CD4-positive, alpha-beta T cell treated with Interleukin-4 for 4 hours (primary cell): ENCODE measurements around the gene CEP131.

ENCODE experiments used
- DNase-seq: peaks from one replicate; pipeline ENCODE4 v3.0.0-alpha.2; 2020

The CEP131 gene

DNA sequence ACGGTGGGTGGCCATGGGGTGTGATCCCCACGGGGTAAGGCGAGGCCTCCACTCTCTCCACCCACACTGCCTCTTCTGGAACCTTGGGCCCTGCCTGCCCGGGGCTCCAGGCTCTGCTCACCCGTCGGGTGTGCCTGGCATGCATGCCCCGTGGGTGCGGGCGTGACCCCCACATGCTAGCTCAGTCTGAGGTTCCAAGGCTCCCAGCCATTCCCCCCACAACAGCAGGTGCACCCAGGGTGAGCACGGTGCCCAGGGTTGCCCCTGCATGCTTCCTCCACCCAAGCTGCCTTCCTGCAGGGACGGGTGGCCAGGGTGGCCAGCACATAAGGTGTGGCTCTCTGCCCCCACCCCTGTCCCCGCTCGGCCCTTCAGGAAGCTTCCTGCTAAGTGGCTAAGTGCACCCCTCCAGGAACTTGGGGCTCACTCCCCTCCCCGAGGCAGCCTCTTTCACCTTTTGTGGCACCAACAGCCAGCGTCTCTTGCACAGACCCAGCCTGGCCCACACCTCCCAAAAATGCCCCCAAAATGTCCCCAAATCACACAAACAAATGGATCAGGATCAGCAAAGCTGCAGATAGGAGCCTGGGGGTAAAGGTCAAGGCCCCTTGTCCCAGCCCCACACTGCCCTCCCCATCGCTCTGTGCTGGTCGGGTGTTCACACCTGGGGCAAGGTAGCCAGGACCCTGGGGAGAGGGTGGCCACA, 78.9 kb downstream of the CEP131 start:
- no peak for DNase-seq

DNA sequence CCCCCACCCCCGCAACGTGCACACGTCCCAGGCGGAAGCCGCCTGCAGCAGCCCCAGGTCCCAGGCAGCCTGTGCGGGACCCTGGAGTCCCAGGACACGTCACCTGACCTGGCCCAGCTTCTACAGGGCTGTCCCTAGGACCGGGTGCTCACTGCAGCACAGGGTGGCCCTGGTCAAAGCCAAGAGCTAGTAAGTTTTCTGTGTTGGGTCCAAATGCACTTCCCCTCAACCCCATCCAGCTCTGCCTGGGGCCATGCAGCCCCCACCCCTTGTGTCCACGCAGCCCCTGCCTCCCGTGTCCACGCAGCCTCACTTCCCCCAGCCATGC, 79.6 kb downstream of the CEP131 start:
- DNase-seq = no peak

DNA sequence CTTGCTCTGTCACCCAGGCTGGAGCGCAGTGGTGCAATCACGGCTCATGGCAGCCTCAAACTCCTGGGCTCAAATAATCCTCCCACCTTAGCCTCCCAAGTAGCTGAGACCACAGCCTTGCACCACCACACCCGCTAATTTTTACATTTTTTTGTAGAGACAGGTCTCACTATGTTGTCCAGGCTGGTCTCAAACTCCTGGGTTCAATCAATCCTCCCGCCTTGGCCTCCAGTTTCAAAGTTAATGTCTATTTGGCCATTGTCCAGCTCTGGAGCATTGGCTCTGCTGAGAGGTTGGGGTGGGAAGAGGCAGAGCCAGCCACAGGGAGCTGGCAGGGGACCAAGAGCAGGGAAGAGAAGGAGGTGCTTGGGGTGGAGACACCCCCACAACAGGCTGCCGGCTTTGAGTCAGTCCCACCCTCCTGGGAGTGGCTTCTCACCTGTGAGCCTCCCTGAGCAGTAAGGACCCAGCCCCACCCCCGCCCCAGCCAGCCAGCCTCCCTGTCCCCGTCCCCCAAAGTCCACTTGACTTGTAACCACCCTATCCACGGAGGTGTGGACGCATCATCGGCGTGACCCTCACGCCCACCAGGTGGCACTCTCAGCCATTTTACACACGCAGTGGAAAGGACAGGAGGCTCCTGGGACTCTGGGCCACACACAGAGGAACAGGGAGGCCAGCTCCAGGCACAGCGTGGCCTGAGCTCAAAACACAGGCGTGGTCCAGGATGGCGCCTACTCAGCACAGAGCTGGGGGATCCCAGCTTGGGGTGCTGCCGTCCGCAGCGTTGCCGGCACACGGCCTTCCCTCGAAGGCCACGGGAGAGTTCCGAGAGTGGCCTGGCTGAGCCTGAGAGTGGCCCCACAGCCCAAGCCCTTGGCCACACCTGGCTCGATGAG, 80.2 kb downstream of the CEP131 start:
- peak; percentile 52 for DNase-seq

DNA sequence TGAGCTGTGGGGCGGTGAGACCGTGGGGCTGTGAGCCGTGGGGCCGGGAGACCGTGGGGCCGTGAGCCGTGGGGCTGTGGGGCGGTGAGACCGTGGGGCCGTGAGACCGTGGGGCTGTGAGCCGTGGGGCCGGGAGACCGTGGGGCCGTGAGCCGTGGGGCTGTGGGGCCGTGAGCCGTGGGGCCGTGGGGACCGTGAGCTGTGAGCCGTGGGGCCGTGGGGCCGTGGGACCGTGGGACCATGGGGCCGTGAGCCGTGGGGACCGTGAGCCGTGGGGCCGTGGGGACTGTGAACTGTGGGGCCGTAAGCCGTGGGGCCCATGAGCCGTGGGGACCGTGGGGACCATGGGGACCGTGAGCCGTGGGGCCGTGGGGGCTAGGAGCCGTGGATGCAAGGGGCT, 82.1 kb downstream of the CEP131 start:
- DNase-seq = no peak

DNA sequence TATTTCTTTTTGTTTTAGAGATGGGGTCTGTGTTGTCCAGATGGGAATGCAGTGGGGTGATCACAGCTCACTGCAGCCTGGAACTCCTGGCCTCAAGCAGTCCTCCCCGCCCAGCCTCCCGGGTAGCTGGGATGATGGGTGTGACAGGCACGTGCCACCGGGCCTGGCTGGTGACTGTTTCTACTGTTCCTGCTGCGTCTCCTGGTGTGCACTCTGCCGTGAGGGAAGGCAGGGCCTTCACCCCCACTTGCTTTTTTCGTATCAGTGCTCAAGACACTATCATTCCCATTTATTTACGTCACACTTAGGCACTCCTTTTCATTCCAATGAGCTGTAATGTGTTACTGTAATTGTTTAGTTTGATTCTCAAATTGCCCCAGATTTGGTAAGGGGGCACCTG, 82.7 kb downstream of the CEP131 start:
- DNase-seq = no peak
